K562 (cell line): Measurements from ENCODE around the gene MICALL2. TPM values are rescaled to one million over a fixed set of nuclear protein-coding genes. Genes with fewer than 3 reads are reported as not detected.
A peak's percentile ranks its signal among the peaks of the same experiment; 100 is the strongest.

Experiments used
- ATAC-seq: fragments of 200-7000 bp; cut with Tn5 transposase; 3 replicates; pipeline ENCODE4 v1.9.1; 2020; ENCODE audit warnings: moderate library complexity
- BruUV-seq: library from RNA; stranded (reverse); fragments of 400-500 nt; replicated peaks from 2 replicates; lab custom pipeline; 2021; lab: Mats Ljungman, UMichigan
- CTCF ChIA-PET: fragments of 300-600 bp; formaldehyde crosslinking; extraction: SDS; loops from one replicate; lab custom pipeline; 2021; ENCODE audit warnings: low intra/inter-chr PET ratio; lab: Yijun Ruan, JAX
- POLR2A ChIA-PET: fragments of 300-600, 350-650 bp; sonication (Branson Sonifier 250); formaldehyde crosslinking; extraction: SDS; loops from one replicate; lab custom pipeline; 2021; ENCODE audit warnings: antibody characterized with exemption, inconsistent platforms; lab: Yijun Ruan, JAX
- DNase-seq, 4 experiments: peaks; one replicate each; pipeline versions ENCODE4 v3.0.0 to v3.0.0-alpha.2; 2011 to 2018; ENCODE audit warnings: low spot score in 3 of 4, mixed read lengths in 3 of 4; ENCODE audit errors: extremely low read depth in 1 of 4
- FAIRE-seq: peaks from 2 replicates; lab custom pipeline; 2011; peaks lifted over from hg19 to GRCh38; lab: Jason Lieb, UNC
- H2AFZ ChIP-seq: 2 replicates; pipeline ENCODE4 v1.6.0; 2011; ENCODE audit warnings: low read depth, low read length, control low read depth, inconsistent platforms
- H3K27ac ChIP-seq: fragments of 200-600 bp; 3 replicates; pipeline ENCODE4 v1.8.0; 2011; ENCODE audit warnings: low read depth, mild to moderate bottlenecking, control low read depth, inconsistent platforms, low read length, moderate library complexity, mixed read lengths; ENCODE audit errors: extremely low read depth
- H3K27me3 ChIP-seq, 2 experiments: fragments of 300-600 bp in 1 of 2; 2 replicates in 1 of 2; 3 replicates in 1 of 2; pipeline versions ENCODE4 v1.6.0 to v1.8.0; 2011; ENCODE audit warnings: inconsistent platforms in 2 of 2, low read length in 2 of 2, mild to moderate bottlenecking in 1 of 2, mixed read lengths in 1 of 2, moderate library complexity in 1 of 2; ENCODE audit not compliant: control insufficient read depth in 2 of 2, insufficient read depth in 2 of 2
- H3K36me3 ChIP-seq: fragments of 300-600 bp; 3 replicates; pipeline ENCODE4 v1.8.0; 2011; ENCODE audit warnings: mild to moderate bottlenecking, low read length, inconsistent platforms; ENCODE audit not compliant: control insufficient read depth, insufficient read depth
- H3K4me1 ChIP-seq, 2 experiments: fragments of 200-600 bp in 1 of 2; replicated peaks in 1 of 2; 2 replicates in 1 of 2; 3 replicates in 1 of 2; pipeline versions ENCODE4 v1.5.1 to v1.8.0; 2011; ENCODE audit warnings: inconsistent platforms in 2 of 2, low read length in 2 of 2, mild to moderate bottlenecking in 1 of 2, mixed read lengths in 1 of 2, moderate library complexity in 1 of 2; ENCODE audit not compliant: control insufficient read depth in 2 of 2, insufficient read depth in 2 of 2
- H3K4me2 ChIP-seq: 2 replicates; pipeline ENCODE4 v1.6.1; 2011; ENCODE audit warnings: low read length, control low read depth, inconsistent platforms, mixed read lengths; ENCODE audit not compliant: insufficient read depth
- H3K4me3 ChIP-seq: fragments of 200-600 bp; sonication (generic), shearing (Covaris generic); 2 replicates; pipeline ENCODE4 v1.5.1; 2016; ENCODE audit warnings: control low read depth, inconsistent platforms
- H3K79me2 ChIP-seq: fragments of 200-600 bp; 3 replicates; pipeline ENCODE4 v1.8.0; 2011; ENCODE audit warnings: low read length, inconsistent platforms; ENCODE audit not compliant: control insufficient read depth, insufficient read depth
- H3K9ac ChIP-seq, 2 experiments: 2 replicates each; pipeline versions ENCODE4 v1.6.0 to v1.6.1; 2011; ENCODE audit warnings: low read depth in 2 of 2, low read length in 2 of 2, control low read depth in 1 of 2, inconsistent platforms in 1 of 2, mild to moderate bottlenecking in 1 of 2, mixed read lengths in 1 of 2; ENCODE audit not compliant: insufficient read depth in 1 of 2
- H3K9me1 ChIP-seq: one replicate; pipeline ENCODE4 v1.6.0; 2011; ENCODE audit warnings: inconsistent platforms, mild to moderate bottlenecking, low read length, moderate library complexity; ENCODE audit not compliant: control insufficient read depth, insufficient read depth
- H3K9me3 ChIP-seq: replicated peaks from 2 replicates; pipeline ENCODE4 v1.5.1; 2011; ENCODE audit warnings: low read depth, low read length, inconsistent platforms; ENCODE audit not compliant: control insufficient read depth, insufficient read depth
- H4K20me1 ChIP-seq: replicated peaks from 2 replicates; pipeline ENCODE4 v1.6.1; 2011; ENCODE audit warnings: low read length, inconsistent platforms, mixed read lengths; ENCODE audit not compliant: control insufficient read depth, insufficient read depth
- BCOR ChIP-seq: fragments of 450-650 bp; IDR thresholded peaks from 2 replicates; pipeline ENCODE4 v1.6.1; 2016
- CREB3 ChIP-seq: fragments of 450-650 bp; conservative IDR thresholded peaks from 2 replicates; pipeline ENCODE4 v1.6.1; 2016; ENCODE audit warnings: missing genetic modification characterization, low read depth, mild to moderate bottlenecking, missing compliant biosample characterization, moderate library complexity
- CSDE1 ChIP-seq, 2 experiments: fragments of 450-650 bp; IDR thresholded peaks; 2 replicates each; pipeline ENCODE4 v1.6.1; 2016; ENCODE audit warnings: mild to moderate bottlenecking in 1 of 2
- E2F6 ChIP-seq, 2 experiments: IDR thresholded peaks; 2 replicates each; pipeline ENCODE4 v1.6.1; 2011; ENCODE audit warnings: borderline replicate concordance in 1 of 2, control low read depth in 1 of 2, low read depth in 1 of 2, low read length in 1 of 2, mild to moderate bottlenecking in 1 of 2, mixed read lengths in 1 of 2, moderate library complexity in 1 of 2; ENCODE audit not compliant: insufficient read depth in 1 of 2, insufficient read length in 1 of 2, poor library complexity in 1 of 2, severe bottlenecking in 1 of 2; ENCODE audit errors: extremely low read depth in 1 of 2
- FOXJ2 ChIP-seq: fragments of 200-800 bp; sonication (Bioruptor generic); IDR thresholded peaks from 2 replicates; pipeline ENCODE4 v1.6.1; 2016; ENCODE audit warnings: missing genetic modification characterization, missing compliant biosample characterization
- HCFC1 ChIP-seq: IDR thresholded peaks from 2 replicates; pipeline ENCODE4 v1.6.1; 2012; ENCODE audit warnings: low read depth, low read length, improper control_type of control experiment
- KAT7 ChIP-seq: sonication (generic); formaldehyde crosslinking; IDR thresholded peaks from 2 replicates; pipeline ENCODE4 v1.8.0; 2022; ENCODE audit warnings: missing genetic modification reagents, mild to moderate bottlenecking, borderline replicate concordance
- NR4A1 ChIP-seq, 2 experiments: fragments of 250-450 bp in 1 of 2; fragments of 450-650 bp in 1 of 2; sonication (Bioruptor Pico) in 1 of 2; IDR thresholded peaks; 2 replicates each; pipeline versions ENCODE4 v1.4.0 to v1.6.1; 2016 to 2020; ENCODE audit warnings: mild to moderate bottlenecking in 2 of 2, missing compliant biosample characterization in 1 of 2, missing genetic modification characterization in 1 of 2, moderate library complexity in 1 of 2
- SP1 ChIP-seq: sonication (generic); formaldehyde crosslinking; IDR thresholded peaks from 2 replicates; pipeline ENCODE4 v1.8.1; 2022; ENCODE audit warnings: mild to moderate bottlenecking, missing genetic modification reagents
- TCF7 ChIP-seq: sonication (generic); IDR thresholded peaks from 2 replicates; pipeline ENCODE4 v1.6.1; 2016; ENCODE audit warnings: antibody characterized with exemption, borderline replicate concordance
- ZFP36 ChIP-seq: fragments of 150-350 bp; IDR thresholded peaks from 2 replicates; pipeline ENCODE4 v1.6.1; 2018; ENCODE audit warnings: low read length, low read depth; ENCODE audit not compliant: partially characterized antibody
- ZNF253 ChIP-seq: fragments of 250-450 bp; sonication (Bioruptor Pico); conservative IDR thresholded peaks from 2 replicates; pipeline ENCODE4 v1.6.1; 2021; ENCODE audit warnings: mild to moderate bottlenecking
- ZNF431 ChIP-seq: sonication (generic); formaldehyde crosslinking; IDR thresholded peaks from 2 replicates; pipeline ENCODE4 v1.8.0; 2022; ENCODE audit warnings: mild to moderate bottlenecking, missing genetic modification reagents
- WGBS: fragments of 100-300 bp; shearing (Covaris generic); methylation state at CpG from one replicate; pipeline ENCODE4 v1.1.6; 2016; ENCODE audit warnings: low coverage, mixed read lengths; ENCODE audit not compliant: insufficient coverage; ENCODE audit errors: missing lambda C conversion rate; 5-methylcytosine and 5-hydroxymethylcytosine counted together
- in situ Hi-C: fragments of 300-500 bp; cut with MboI; formaldehyde crosslinking; loops from 4 replicates; pipeline ENCODE4 v1.15.0; 2018; ENCODE audit warnings: inconsistent platforms, mixed read lengths
- intact Hi-C: fragments of 100-400 bp; cut with micrococcal nuclease; formaldehyde crosslinking; loops from 2 replicates; pipeline ENCODE4 v1.14.2; 2022
- polyA plus RNA-seq, 8 experiments: library from polyadenylated mRNA; depleted of rRNA in 4 of 8; stranded (reverse) in 5 of 8; unstranded in 3 of 8; fragments of >200 nt; fragmentation: Nextera tagmentation in 2 of 8; fragmentation: Illumina TruSeq in 1 of 8; extraction: Ambion mirVana in 2 of 8; extraction: Trizol in 1 of 8; gene quantifications; 2 replicates each; pipeline versions ENCODE4 v1.2.1 to v1.2.3, GENCODE V29; 2011 to 2014; ENCODE audit warnings: inconsistent platforms in 1 of 8, missing spikeins in 1 of 8
- total RNA-seq, 7 experiments: library from RNA; depleted of rRNA in 6 of 7; stranded (reverse); fragments of >200 nt in 6 of 7; fragmentation: Illumina TruSeq in 2 of 7; extraction: Trizol in 2 of 7; gene quantifications; 2 replicates each; pipeline versions ENCODE4 v1.2.1 to v1.2.3, GENCODE V29; 2011 to 2021; ENCODE audit warnings: low replicate concordance in 1 of 7
- TF ChIP-seq, protein P1 (sequence below): fragments of 450-650 bp; formaldehyde crosslinking; IDR thresholded peaks from 2 replicates; pipeline ENCODE4 v1.4.0; 2022; ENCODE audit warnings: missing genetic modification characterization

Gene MICALL2
- total and polyA plus RNA-seq, 9 of the 15 experiments (the other 6 are each of a cell fraction or from before 2014, with no cell fraction given) = 1.8 to 103 (median 17.0) TPM

GRCh38 chr7:1503390-1503789 is 44.1 kb upstream of the MICALL2 start:
- Histone ChIP-seq H3K36me3 (peaks cover 41% of the 10 kb centered on the region; the same call in 2 of the 3 replicates), H3K27me3 (no peaks in the 10 kb centered on the region), H3K4me3 (peak overlapping the region; percentile 100), H3K79me2 (peaks cover 28% of the 10 kb centered on the region), H3K9ac (peak overlapping the region; percentile 86 to 96), H3K4me2 (peak overlapping the region; percentile 95), H3K9me3 (no peaks in the 10 kb centered on the region), H2AFZ (no peak overlapping the region), H4K20me1 (no peaks in the 10 kb centered on the region; the same call in 1 of the 2 replicates), H3K4me1 (peaks cover 12 to 62% of the 10 kb centered on the region in 2 experiments; a peak in 4 of 5 replicates), H3K9me1 (no peaks in the 10 kb centered on the region), H3K27ac (peak overlapping the region; percentile 79; the same call in 2 of the 3 replicates)
- POLR2A ChIA-PET = interaction anchor here (0.6 kb wide), 1 partner anchor 506 kb away, joined by 3 read pairs; no protein-coding TSS in a partner anchor
- intact Hi-C loops = no loop called here
- DNase-seq (no peak), ATAC-seq (0 out of 3 replicates have a peak, but pooled peaks have one; percentile 5), FAIRE-seq (no peak)
- 6% methylated on average over 19 of the region's 24 CpGs for WGBS
- no TSS peak for BruUV-seq
- in situ Hi-C loops = no loop called here
- TF ChIP-seq, protein P1, sequence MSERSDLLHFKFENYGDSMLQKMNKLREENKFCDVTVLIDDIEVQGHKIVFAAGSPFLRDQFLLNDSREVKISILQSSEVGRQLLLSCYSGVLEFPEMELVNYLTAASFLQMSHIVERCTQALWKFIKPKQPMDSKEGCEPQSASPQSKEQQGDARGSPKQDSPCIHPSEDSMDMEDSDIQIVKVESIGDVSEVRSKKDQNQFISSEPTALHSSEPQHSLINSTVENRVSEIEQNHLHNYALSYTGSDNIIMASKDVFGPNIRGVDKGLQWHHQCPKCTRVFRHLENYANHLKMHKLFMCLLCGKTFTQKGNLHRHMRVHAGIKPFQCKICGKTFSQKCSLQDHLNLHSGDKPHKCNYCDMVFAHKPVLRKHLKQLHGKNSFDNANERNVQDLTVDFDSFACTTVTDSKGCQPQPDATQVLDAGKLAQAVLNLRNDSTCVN (CRISPR knock-in tag) = no peak
- TF ChIP-seq SP1 (CRISPR knock-in tag) (no peak), ZNF253 (CRISPR knock-in tag) (no peak), KAT7 (CRISPR knock-in tag) (no peak), HCFC1 (no peak), NR4A1 (CRISPR knock-in tag; IDR thresholded peaks at IDR 0.05) (no peak), NR4A1 (tag; IDR thresholded peaks at IDR 0.05) (no peak), CSDE1 (IDR thresholded peaks at IDR 0.05) (no peak), ZFP36 (peak; percentile 79), BCOR (peak; percentile 65), FOXJ2 (no peak), TCF7 (no peak), ZNF431 (no peak), E2F6 (IDR thresholded peaks at IDR 0.05; ENCODE audit: borderline replicate concordance in 1 of 2, extremely low read depth in 1 of 2, insufficient read depth in 1 of 2, insufficient read length in 1 of 2, low read depth in 1 of 2, low read length in 1 of 2, poor library complexity in 1 of 2, severe bottlenecking in 1 of 2) (peak in 1 of 2 experiments; percentile 41), CREB3 (tag) (no peak)
- CTCF ChIA-PET = interaction anchor here (0.6 to 2.5 kb wide), 5 partner anchors 30 to 55 kb away, joined by 3 to 33 read pairs (median 4); no protein-coding TSS in a partner anchor
